Hematopoietic multipotent progenitor cell treated with erythropoietin and hydrocortisone succinate and interleukin-3 and kit ligand, for 17 days (in vitro differentiated cells): ENCODE measurements around the gene SNIP1.
"Not testable (repeated sequence)": the region's sequence is repeated elsewhere in the genome, so short reads cannot be mapped to it uniquely, and the experiment has no call there.

Experiments used
- DNase-seq: peaks from one replicate; pipeline ENCODE4 v3.0.0-alpha.2; 2015; ENCODE audit warnings: low spot score

Gene SNIP1

GRCh38 chr1:37559080-37559479 lies 5.0 kb upstream of the SNIP1 start:
- DNase-seq, result no peak

GRCh38 chr1:37558411-37558810 lies 4.3 kb upstream of the SNIP1 start:
- DNase-seq, result no peak

GRCh38 chr1:37557402-37557801 lies 3.3 kb upstream of the SNIP1 start:
- DNase-seq, result no peak

GRCh38 chr1:37556712-37557196 lies 2.7 kb upstream of the SNIP1 start, which contains the start of gene DNALI1:
Gene DNALI1 (plus strand): TSS chr1:37556940. CDS start chr1:37556995, 55 bp downstream.
- no peak for DNase-seq

- DNase-seq, result peak; percentile 17
These were observed 531 bp downstream of the SNIP1 start for GRCh38 chr1:37553598-37553926.

GRCh38 chr1:37549341-37549740 lies 4.8 kb downstream of the SNIP1 start:
- no peak for DNase-seq

GRCh38 chr1:37545019-37545418 lies 9.1 kb downstream of the SNIP1 start:
- no peak for DNase-seq

GRCh38 chr1:37544530-37544929 lies 9.6 kb downstream of the SNIP1 start:
- no peak for DNase-seq

- DNase-seq, result no peak
These were observed 13.9 kb downstream of the SNIP1 start for GRCh38 chr1:37540036-37540785.

- DNase-seq, result not testable (repeated sequence)
These were observed 14.9 kb downstream of the SNIP1 start for GRCh38 chr1:37539154-37539553.

GRCh38 chr1:37537378-37537777 lies 16.7 kb downstream of the SNIP1 start:
- no peak for DNase-seq

- no peak for DNase-seq
These were observed 20.6 kb downstream of the SNIP1 start for GRCh38 chr1:37533317-37534093.

GRCh38 chr1:37532418-37533156 lies 21.5 kb downstream of the SNIP1 start:
- not testable (repeated sequence) for DNase-seq

- not testable (repeated sequence) for DNase-seq
These were observed 24.2 kb downstream of the SNIP1 start for GRCh38 chr1:37529888-37530287.

- DNase-seq, result no peak
These were observed 34.5 kb downstream of the SNIP1 start for GRCh38 chr1:37519613-37520012.

- not testable (repeated sequence) for DNase-seq
These were observed 35.2 kb downstream of the SNIP1 start for GRCh38 chr1:37518929-37519328.

GRCh38 chr1:37518241-37518640 lies 35.9 kb downstream of the SNIP1 start:
- not testable (repeated sequence) for DNase-seq

GRCh38 chr1:37517569-37517968 lies 36.5 kb downstream of the SNIP1 start:
- DNase-seq, result no peak

- no peak for DNase-seq
These were observed 38.7 kb downstream of the SNIP1 start for GRCh38 chr1:37515185-37516034.

- peak; percentile 86 for DNase-seq
These were observed 39.5 kb downstream of the SNIP1 start, which contains the start of gene MEAF6 for GRCh38 chr1:37514350-37515184. Gene MEAF6 (minus strand): TSS chr1:37514766. CDS start chr1:37514746, 20 bp downstream.
